ENCODE results near the gene TLL1.

Gene TLL1

GRCh38 chr4:166039822-166040221 lies 166.8 kb downstream of the TLL1 start:
- Histone ChIP-seq H3K9me2 (replicated peaks; ENCODE audit: insufficient read depth, low read length) (no peaks in the 10 kb centered on the region), H3K4me1 (ENCODE audit: low read length) (peaks cover 9% of the 10 kb centered on the region), H3K4me2 (ENCODE audit: low read depth, low read length) (0 out of 2 replicates have a peak overlapping the region, but pooled peaks have one; percentile 4), H3K79me2 (ENCODE audit: low read length) (no peaks in the 10 kb centered on the region), H3K9me3 (replicated peaks; ENCODE audit: insufficient read depth, low read length) (no peaks in the 10 kb centered on the region), H3K36me3 (replicated peaks; ENCODE audit: insufficient read depth, low read length) (no peaks in the 10 kb centered on the region), H3K9ac (ENCODE audit: low read length) (no peak overlapping the region), H3K27me3 (replicated peaks; ENCODE audit: insufficient read depth, low read length) (no peaks in the 10 kb centered on the region), H4K20me1 (ENCODE audit: insufficient read depth, low read length) (no peaks in the 10 kb centered on the region), H3K27ac (ENCODE audit: low read length) (peak overlapping the region; percentile 7; the same call in 1 of the 2 replicates), H3K4me3 (ENCODE audit: low read length) (no peak overlapping the region), H3F3A (ENCODE audit: insufficient read depth, low read length) (peaks cover 2% of the 10 kb centered on the region; the same call in 1 of the 2 replicates), H2AFZ (ENCODE audit: low read length) (no peak overlapping the region)
- peak; percentile 63 for DNase-seq
- TF ChIP-seq CTCF (IDR thresholded peaks at IDR 0.05; ENCODE audit: low read length), result no peak
- TF ChIP-seq EZH2 (optimal IDR thresholded peaks at IDR 0.05; ENCODE audit: low read depth, low read length), result no peak
- TF ChIP-seq EZH2phosphoT487 (IDR thresholded peaks at IDR 0.05; ENCODE audit: low read length), result no peak

- Histone ChIP-seq H3K27me3 (replicated peaks; ENCODE audit: insufficient read depth, low read length) (no peaks in the 10 kb centered on the region), H3K9me3 (replicated peaks; ENCODE audit: insufficient read depth, low read length) (no peaks in the 10 kb centered on the region), H3K9me2 (replicated peaks; ENCODE audit: insufficient read depth, low read length) (no peaks in the 10 kb centered on the region), H4K20me1 (ENCODE audit: insufficient read depth, low read length) (no peaks in the 10 kb centered on the region), H3K27ac (ENCODE audit: low read length) (no peak overlapping the region), H3K4me1 (ENCODE audit: low read length) (peaks cover 20% of the 10 kb centered on the region), H3K4me2 (ENCODE audit: low read depth, low read length) (no peak overlapping the region), H3F3A (ENCODE audit: insufficient read depth, low read length) (peaks cover 18% of the 10 kb centered on the region), H3K79me2 (ENCODE audit: low read length) (no peaks in the 10 kb centered on the region), H2AFZ (ENCODE audit: low read length) (no peak overlapping the region), H3K9ac (ENCODE audit: low read length) (no peak overlapping the region), H3K36me3 (replicated peaks; ENCODE audit: insufficient read depth, low read length) (no peaks in the 10 kb centered on the region), H3K4me3 (ENCODE audit: low read length) (no peak overlapping the region)
- no peak for DNase-seq
- TF ChIP-seq EZH2phosphoT487 (IDR thresholded peaks at IDR 0.05; ENCODE audit: low read length) (no peak), EZH2 (optimal IDR thresholded peaks at IDR 0.05; ENCODE audit: low read depth, low read length) (no peak), CTCF (IDR thresholded peaks at IDR 0.05; ENCODE audit: low read length) (no peak)
These were observed 169.5 kb downstream of the TLL1 start for GRCh38 chr4:166042510-166043055.

GRCh38 chr4:166043801-166044200 lies 170.8 kb downstream of the TLL1 start:
- no peak for DNase-seq
- no peaks in the 10 kb centered on the region for H3K9me2 ChIP-seq (replicated peaks; ENCODE audit: insufficient read depth, low read length)
- no peak overlapping the region for H3K4me3 ChIP-seq (ENCODE audit: low read length)
- H3K4me2 ChIP-seq (ENCODE audit: low read depth, low read length), result no peak overlapping the region
- no peaks in the 10 kb centered on the region for H4K20me1 ChIP-seq (ENCODE audit: insufficient read depth, low read length)
- peaks cover 20% of the 10 kb centered on the region for H3K4me1 ChIP-seq (ENCODE audit: low read length)
- no peaks in the 10 kb centered on the region for H3K36me3 ChIP-seq (replicated peaks; ENCODE audit: insufficient read depth, low read length)
- H3K79me2 ChIP-seq (ENCODE audit: low read length), result no peaks in the 10 kb centered on the region
- TF ChIP-seq CTCF (IDR thresholded peaks at IDR 0.05; ENCODE audit: low read length) (no peak), EZH2phosphoT487 (IDR thresholded peaks at IDR 0.05; ENCODE audit: low read length) (no peak), EZH2 (optimal IDR thresholded peaks at IDR 0.05; ENCODE audit: low read depth, low read length) (no peak)
- H3K9me3 ChIP-seq (replicated peaks; ENCODE audit: insufficient read depth, low read length), result no peaks in the 10 kb centered on the region
- no peak overlapping the region for H2AFZ ChIP-seq (ENCODE audit: low read length)
- no peak overlapping the region for H3K9ac ChIP-seq (ENCODE audit: low read length)
- H3K27me3 ChIP-seq (replicated peaks; ENCODE audit: insufficient read depth, low read length), result no peaks in the 10 kb centered on the region
- peaks cover 18% of the 10 kb centered on the region for H3F3A ChIP-seq (ENCODE audit: insufficient read depth, low read length)
- H3K27ac ChIP-seq (ENCODE audit: low read length), result no peak overlapping the region

Measured in MM.1S (cell line).